CD14-positive monocyte (primary cell): ENCODE results near the gene CALR3. TPM values are rescaled to one million over a fixed set of nuclear protein-coding genes. Genes with fewer than 3 reads are reported as not detected.

Source experiments
- DNase-seq, 3 donors: peaks; one replicate each; pipeline ENCODE4 v3.0.0-alpha.2; 2011 to 2022
- H2AFZ ChIP-seq: 2 replicates; pipeline ENCODE4 v1.6.0; 2012; ENCODE audit warnings: mild to moderate bottlenecking, low read depth, low read length, inconsistent platforms; ENCODE audit not compliant: insufficient read depth, poor library complexity, severe bottlenecking
- H3K27ac ChIP-seq, 2 donors: 1 replicate in 1 of 2; 2 replicates in 1 of 2; pipeline ENCODE4 v1.5.1; 2012 to 2013; ENCODE audit warnings: low read length in 2 of 2, control low read depth in 1 of 2, inconsistent platforms in 1 of 2, low read depth in 1 of 2, mild to moderate bottlenecking in 1 of 2
- H3K27me3 ChIP-seq, 2 donors: one replicate each; pipeline versions ENCODE4 v1.6.0 to v1.6.1; 2011 to 2013; ENCODE audit warnings: low read length in 2 of 2; ENCODE audit not compliant: control insufficient read depth in 2 of 2, insufficient read depth in 2 of 2
- H3K36me3 ChIP-seq, 2 donors: replicated peaks in 1 of 2; 1 replicate in 1 of 2; 2 replicates in 1 of 2; pipeline versions ENCODE4 v1.5.1 to v1.6.1; 2012 to 2013; ENCODE audit warnings: low read length in 2 of 2, control low read depth in 1 of 2, inconsistent platforms in 1 of 2, mild to moderate bottlenecking in 1 of 2; ENCODE audit not compliant: insufficient read depth in 2 of 2, control insufficient read depth in 1 of 2
- H3K4me1 ChIP-seq, 2 donors: 1 replicate in 1 of 2; 2 replicates in 1 of 2; pipeline versions ENCODE4 v1.5.1 to v1.6.1; 2012 to 2013; ENCODE audit warnings: low read length in 2 of 2, control low read depth in 1 of 2, inconsistent platforms in 1 of 2, mild to moderate bottlenecking in 1 of 2, moderate library complexity in 1 of 2; ENCODE audit not compliant: insufficient read depth in 2 of 2, control insufficient read depth in 1 of 2
- H3K4me2 ChIP-seq: replicated peaks from 2 replicates; pipeline ENCODE3; 2012; ENCODE audit warnings: low read length, moderate library complexity, mild to moderate bottlenecking; ENCODE audit not compliant: poor library complexity, severe bottlenecking; ENCODE audit errors: extremely low read depth
- H3K4me3 ChIP-seq, 3 experiments: fragments of 200-600 bp in 1 of 3; sonication (generic) in 1 of 3; replicated peaks in 1 of 3; 1 replicate in 2 of 3; 2 replicates in 1 of 3; pipeline ENCODE4 v1.5.1; 2011 to 2013; ENCODE audit warnings: low read length in 3 of 3, mild to moderate bottlenecking in 3 of 3, control low read depth in 2 of 3, low read depth in 2 of 3, inconsistent platforms in 1 of 3, moderate library complexity in 1 of 3
- H3K79me2 ChIP-seq: 2 replicates; pipeline ENCODE4 v1.6.0; 2012; ENCODE audit warnings: mild to moderate bottlenecking, control low read depth, inconsistent platforms, low read length, moderate library complexity; ENCODE audit not compliant: insufficient read depth
- H3K9ac ChIP-seq: 2 replicates; pipeline ENCODE4 v1.6.0; 2017; ENCODE audit warnings: low read length, mild to moderate bottlenecking; ENCODE audit not compliant: insufficient read depth, poor library complexity, severe bottlenecking
- H3K9me3 ChIP-seq, 2 donors: replicated peaks in 1 of 2; 1 replicate in 1 of 2; 2 replicates in 1 of 2; pipeline versions ENCODE4 v1.5.1 to v1.6.1; 2012 to 2013; ENCODE audit warnings: low read length in 2 of 2, control low read depth in 1 of 2; ENCODE audit not compliant: control insufficient read depth in 1 of 2, insufficient read depth in 1 of 2
- H4K20me1 ChIP-seq: 2 replicates; pipeline ENCODE4 v1.6.0; 2012; ENCODE audit warnings: mild to moderate bottlenecking, low read length, control low read depth, moderate library complexity; ENCODE audit not compliant: insufficient read depth
- H3K27ac Mint-ChIP-seq, 7 donors: one replicate each; pipeline ENCODE4 v1.8.0; 2020; ENCODE audit warnings: mild to moderate bottlenecking in 7 of 7, mixed read lengths in 7 of 7, moderate library complexity in 6 of 7, inconsistent platforms in 2 of 7
- H3K27me3 Mint-ChIP-seq, 3 donors: one replicate each; pipeline ENCODE4 v1.8.0; 2021 to 2022; ENCODE audit warnings: low read depth in 3 of 3, mild to moderate bottlenecking in 3 of 3, mixed read lengths in 3 of 3, moderate library complexity in 3 of 3, inconsistent platforms in 1 of 3
- H3K36me3 Mint-ChIP-seq, 2 donors: one replicate each; pipeline ENCODE4 v1.8.0; 2020; ENCODE audit warnings: mixed read lengths in 2 of 2, inconsistent platforms in 1 of 2, mild to moderate bottlenecking in 1 of 2
- H3K4me1 Mint-ChIP-seq: one replicate; pipeline ENCODE4 v1.8.0; 2020; ENCODE audit warnings: mild to moderate bottlenecking, mixed read lengths
- H3K4me3 Mint-ChIP-seq, 2 donors: one replicate each; pipeline ENCODE4 v1.8.0; 2020; ENCODE audit warnings: mild to moderate bottlenecking in 2 of 2, mixed read lengths in 2 of 2, moderate library complexity in 1 of 2
- H3K9me3 Mint-ChIP-seq, 7 donors: one replicate each; pipeline ENCODE4 v1.8.0; 2020 to 2022; ENCODE audit warnings: mixed read lengths in 7 of 7, mild to moderate bottlenecking in 6 of 7, moderate library complexity in 6 of 7, inconsistent platforms in 2 of 7
- WGBS: methylation state at CpG from one replicate; pipeline ENCODE4 v1.1.5; 2013; ENCODE audit warnings: missing lambda C conversion rate; ENCODE audit not compliant: insufficient coverage; 5-methylcytosine and 5-hydroxymethylcytosine counted together
- intact Hi-C, 2 donors: fragments of 100-400 bp; cut with micrococcal nuclease; formaldehyde crosslinking; loops; one replicate each; pipeline versions ENCODE4 v1.15.0 to v1.15.1; 2023
- polyA plus RNA-seq, 3 donors: library from polyadenylated mRNA; depleted of rRNA in 1 of 3; unstranded in 2 of 3; stranded (reverse) in 1 of 3; fragments of 300-500 nt in 2 of 3; fragments of >200 nt in 1 of 3; fragmentation: Illumina TruSeq in 2 of 3; gene quantifications; 1 replicate in 2 of 3; 2 replicates in 1 of 3; pipeline ENCODE4 v1.2.3, GENCODE V29; 2012 to 2021
- TF ChIP-seq, protein P1 (sequence below): fragments of 200-600 bp; IDR thresholded peaks from one replicate; pipeline ENCODE4 v1.8.0; 2022; ENCODE audit warnings: antibody characterized with exemption, mild to moderate bottlenecking

Gene CALR3
- polyA plus RNA-seq, 3 donors = not detected

DNA sequence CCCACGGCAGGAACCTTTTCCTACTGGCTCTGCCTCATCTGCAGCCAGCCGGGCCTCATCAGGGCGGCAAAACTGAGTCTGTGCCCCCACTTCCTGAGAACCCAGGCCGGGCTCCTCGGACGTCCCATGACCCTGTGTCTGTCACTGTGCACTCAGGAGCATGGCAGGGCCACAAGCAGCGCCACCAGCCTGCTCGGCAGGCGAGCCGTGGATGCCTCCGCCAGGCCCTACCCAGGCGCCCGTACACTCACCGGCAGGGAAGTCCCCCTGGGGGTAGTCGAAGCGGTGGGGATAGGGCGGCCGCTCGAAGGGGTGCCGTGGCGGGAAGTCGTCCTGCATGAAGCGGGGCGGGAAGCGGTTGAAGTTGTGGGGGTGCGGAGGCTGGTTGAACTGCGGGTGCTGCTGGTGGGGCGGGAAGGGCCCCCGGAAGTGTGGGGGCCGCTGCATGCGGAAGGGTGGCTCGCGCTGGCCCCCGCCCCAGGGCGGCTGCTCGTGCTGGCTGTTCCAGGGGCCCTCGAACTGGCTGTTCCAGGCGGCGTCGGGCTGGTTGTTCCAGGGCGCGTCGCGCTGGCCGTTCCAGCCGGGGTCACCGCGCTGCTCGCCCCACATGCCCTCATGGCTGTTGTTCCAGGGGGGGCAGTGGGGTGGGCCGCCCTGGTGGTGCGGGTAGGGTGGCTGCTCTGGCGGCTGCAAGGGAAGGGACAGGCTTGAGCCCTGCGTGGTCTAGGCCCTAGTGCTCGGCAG, 29.2 kb upstream of the CALR3 start:
- H3K4me3 Mint-ChIP-seq = no peak overlapping the region
- Histone ChIP-seq H3K9ac (no peak overlapping the region), H3K4me1 (no peaks in the 10 kb centered on the region), H3K4me2 (no peak overlapping the region), H3K9me3 (no peaks in the 10 kb centered on the region), H2AFZ (no peak overlapping the region), H3K79me2 (no peaks in the 10 kb centered on the region), H3K36me3 (peaks cover 93 to 97% of the 10 kb centered on the region in 2 donors), H3K27ac (no peak overlapping the region), H4K20me1 (peaks cover 18% of the 10 kb centered on the region), H3K4me3 (no peak overlapping the region), H3K27me3 (no peaks in the 10 kb centered on the region)
- 96% methylated on average over 42 of the region's 54 CpGs for WGBS
- H3K36me3 Mint-ChIP-seq = peaks cover 72 to 99% of the 10 kb centered on the region in 2 donors
- H3K9me3 Mint-ChIP-seq = peaks cover 0 to 4% (median 0%) of the 10 kb centered on the region in 7 donors
- DNase-seq = no peak
- intact Hi-C loops = no loop called here
- no peaks in the 10 kb centered on the region for H3K27me3 Mint-ChIP-seq
- no peaks in the 10 kb centered on the region for H3K4me1 Mint-ChIP-seq
- TF ChIP-seq, protein P1, sequence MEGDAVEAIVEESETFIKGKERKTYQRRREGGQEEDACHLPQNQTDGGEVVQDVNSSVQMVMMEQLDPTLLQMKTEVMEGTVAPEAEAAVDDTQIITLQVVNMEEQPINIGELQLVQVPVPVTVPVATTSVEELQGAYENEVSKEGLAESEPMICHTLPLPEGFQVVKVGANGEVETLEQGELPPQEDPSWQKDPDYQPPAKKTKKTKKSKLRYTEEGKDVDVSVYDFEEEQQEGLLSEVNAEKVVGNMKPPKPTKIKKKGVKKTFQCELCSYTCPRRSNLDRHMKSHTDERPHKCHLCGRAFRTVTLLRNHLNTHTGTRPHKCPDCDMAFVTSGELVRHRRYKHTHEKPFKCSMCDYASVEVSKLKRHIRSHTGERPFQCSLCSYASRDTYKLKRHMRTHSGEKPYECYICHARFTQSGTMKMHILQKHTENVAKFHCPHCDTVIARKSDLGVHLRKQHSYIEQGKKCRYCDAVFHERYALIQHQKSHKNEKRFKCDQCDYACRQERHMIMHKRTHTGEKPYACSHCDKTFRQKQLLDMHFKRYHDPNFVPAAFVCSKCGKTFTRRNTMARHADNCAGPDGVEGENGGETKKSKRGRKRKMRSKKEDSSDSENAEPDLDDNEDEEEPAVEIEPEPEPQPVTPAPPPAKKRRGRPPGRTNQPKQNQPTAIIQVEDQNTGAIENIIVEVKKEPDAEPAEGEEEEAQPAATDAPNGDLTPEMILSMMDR = no peak
- no peak overlapping the region for H3K27ac Mint-ChIP-seq

DNA sequence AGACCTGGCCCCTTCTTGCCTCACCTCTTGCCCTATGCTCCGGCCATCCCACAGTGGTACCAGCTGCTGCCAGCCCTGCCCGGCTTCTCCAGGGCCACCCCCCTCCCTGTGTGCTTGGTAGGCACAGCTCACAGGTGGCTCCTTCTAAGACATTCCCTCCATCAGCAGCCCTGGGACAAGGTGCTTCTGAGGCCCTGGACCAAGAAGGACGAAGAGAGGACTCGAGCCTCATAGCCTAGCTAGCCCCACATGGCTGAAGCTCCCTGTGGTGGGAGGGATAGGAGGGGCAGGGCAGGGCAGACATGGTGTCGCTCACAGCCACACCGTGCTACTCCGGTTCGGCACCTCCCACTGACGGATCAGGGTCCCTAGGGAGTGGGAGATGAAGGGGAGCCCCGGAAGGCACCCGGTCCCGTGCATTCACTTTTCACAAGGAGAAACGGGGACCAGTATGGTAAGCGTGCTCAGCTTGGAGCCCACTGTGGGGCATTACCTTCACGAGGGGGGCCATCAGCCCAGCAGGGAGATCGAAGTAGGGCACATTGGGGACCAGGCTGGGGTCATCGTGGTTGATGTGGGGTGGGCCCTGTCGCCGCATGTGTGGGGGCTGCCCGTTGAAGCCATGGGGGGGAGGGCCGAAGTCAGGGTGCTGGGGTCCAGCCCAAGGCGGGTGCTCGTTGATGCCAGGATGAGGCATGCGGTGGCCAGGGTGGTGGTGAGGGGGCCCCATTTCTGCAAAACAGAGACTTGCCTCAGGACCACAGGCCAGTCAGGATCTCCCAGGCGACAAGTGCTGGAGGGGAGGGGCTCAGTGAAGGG, 26.8 kb upstream of the CALR3 start:
- 95% methylated on average over 22 of the region's 25 CpGs for WGBS
- no peaks in the 10 kb centered on the region for H3K4me1 ChIP-seq
- H3K4me3 Mint-ChIP-seq = no peak overlapping the region
- TF ChIP-seq, protein P1 = no peak
- no peaks in the 10 kb centered on the region for H3K79me2 ChIP-seq
- H3K27ac Mint-ChIP-seq = peak overlapping the region in 1 of 7 donors; percentile 40
- H2AFZ ChIP-seq = no peak overlapping the region
- no peaks in the 10 kb centered on the region for H3K27me3 ChIP-seq
- peaks cover 20% of the 10 kb centered on the region for H4K20me1 ChIP-seq
- H3K4me2 ChIP-seq = no peak overlapping the region
- peaks cover 76 to 99% of the 10 kb centered on the region in 2 donors for H3K36me3 Mint-ChIP-seq
- H3K4me3 ChIP-seq = no peak overlapping the region
- no peak for DNase-seq
- no peak overlapping the region for H3K27ac ChIP-seq
- intact Hi-C loops = no loop called here
- H3K36me3 ChIP-seq = peaks cover 89 to 97% of the 10 kb centered on the region in 2 donors
- peaks cover 0 to 4% (median 0%) of the 10 kb centered on the region in 7 donors for H3K9me3 Mint-ChIP-seq
- no peaks in the 10 kb centered on the region for H3K4me1 Mint-ChIP-seq
- H3K27me3 Mint-ChIP-seq = no peaks in the 10 kb centered on the region
- H3K9me3 ChIP-seq = no peaks in the 10 kb centered on the region
- no peak overlapping the region for H3K9ac ChIP-seq
